ENCODE data around the gene KRT81.

- TF ChIP-seq CTCF (IDR thresholded peaks at IDR 0.05; ENCODE audit: low read depth, low read length) (no peak), MYC (IDR thresholded peaks at IDR 0.05; ENCODE audit: low read depth, low read length) (no peak)
Observed at GRCh38 chr12:52248541-52249461, 42.5 kb downstream of the KRT81 start.

All from NB4 (cell line).